Keratinocyte (primary cell): ENCODE measurements around the gene SLC9A6. TPM values are rescaled to one million over a fixed set of nuclear protein-coding genes. Genes with fewer than 3 reads are reported as not detected.

Experiments used
- DNase-seq: peaks from one replicate; pipeline ENCODE4 v3.0.0-alpha.2; 2011; ENCODE audit warnings: low read depth, missing footprints, low spot score
- FAIRE-seq: peaks from 2 replicates; lab custom pipeline; 2011; peaks lifted over from hg19 to GRCh38; lab: Jason Lieb, UNC
- H2AFZ ChIP-seq: 2 replicates; pipeline ENCODE4 v1.6.0; 2012; ENCODE audit warnings: low read length, control low read depth, inconsistent platforms; ENCODE audit not compliant: control insufficient read depth
- H3K27ac ChIP-seq: 2 replicates; pipeline ENCODE4 v1.5.1; 2011; ENCODE audit warnings: low read length; ENCODE audit not compliant: control insufficient read depth, insufficient read depth
- H3K27me3 ChIP-seq: 3 replicates; pipeline ENCODE4 v1.6.0; 2011; ENCODE audit warnings: low read length; ENCODE audit not compliant: control insufficient read depth, insufficient read depth; ENCODE audit errors: extremely low read depth
- H3K36me3 ChIP-seq, 2 experiments: 2 replicates in 1 of 2; 3 replicates in 1 of 2; pipeline ENCODE4 v1.5.1; 2011; ENCODE audit warnings: low read length in 2 of 2, mild to moderate bottlenecking in 1 of 2; ENCODE audit not compliant: control insufficient read depth in 2 of 2, insufficient read depth in 2 of 2; ENCODE audit errors: extremely low read depth in 1 of 2
- H3K4me1 ChIP-seq: 3 replicates; pipeline ENCODE4 v1.5.1; 2011; ENCODE audit warnings: low read length; ENCODE audit not compliant: control insufficient read depth, insufficient read depth; ENCODE audit errors: extremely low read depth
- H3K4me2 ChIP-seq: 3 replicates; pipeline ENCODE4 v1.6.0; 2011; ENCODE audit warnings: low read depth, low read length; ENCODE audit not compliant: control insufficient read depth, insufficient read depth; ENCODE audit errors: extremely low read depth
- H3K4me3 ChIP-seq, 3 experiments: fragments of 200-600 bp in 1 of 3; sonication (generic) in 1 of 3; 2 replicates in 2 of 3; 3 replicates in 1 of 3; pipeline ENCODE4 v1.5.1; 2011 to 2016; ENCODE audit warnings: low read length in 3 of 3, mild to moderate bottlenecking in 3 of 3, control low read depth in 2 of 3, inconsistent platforms in 1 of 3, low read depth in 1 of 3, mixed read lengths in 1 of 3, mixed run types in 1 of 3, moderate library complexity in 1 of 3; ENCODE audit not compliant: control insufficient read depth in 2 of 3, insufficient read depth in 2 of 3; ENCODE audit errors: extremely low read depth in 1 of 3
- H3K79me2 ChIP-seq: 2 replicates; pipeline ENCODE4 v1.6.0; 2012; ENCODE audit warnings: low read length; ENCODE audit not compliant: control insufficient read depth, insufficient read depth
- H3K9ac ChIP-seq: 3 replicates; pipeline ENCODE4 v1.6.0; 2011; ENCODE audit warnings: low read length; ENCODE audit not compliant: control insufficient read depth, insufficient read depth; ENCODE audit errors: extremely low read depth
- H3K9me1 ChIP-seq: 3 replicates; pipeline ENCODE4 v1.6.0; 2011; ENCODE audit warnings: low read length; ENCODE audit not compliant: control insufficient read depth, insufficient read depth; ENCODE audit errors: extremely low read depth
- H3K9me3 ChIP-seq: 2 replicates; pipeline ENCODE4 v1.5.1; 2012; ENCODE audit warnings: low read depth, low read length; ENCODE audit not compliant: control insufficient read depth
- H4K20me1 ChIP-seq: 3 replicates; pipeline ENCODE4 v1.6.0; 2011; ENCODE audit warnings: low read length; ENCODE audit not compliant: control insufficient read depth, insufficient read depth; ENCODE audit errors: extremely low read depth
- EZH2 ChIP-seq: IDR thresholded peaks from one replicate; pipeline ENCODE4 v1.6.1; 2012; ENCODE audit warnings: inconsistent platforms, mild to moderate bottlenecking, low read length, moderate library complexity
- dilution Hi-C: fragments of 300-500 bp; cut with MboI; formaldehyde crosslinking; loops from one replicate; pipeline ENCODE4 v1.7.0; 2020; ENCODE audit warnings: low sequenced_read_pairs; ENCODE audit not compliant: extremely low pct_ligation_motif_present
- polyA plus RNA-seq, 5 experiments: library from polyadenylated mRNA; depleted of rRNA in 3 of 5; stranded (reverse) in 3 of 5; stranded (forward) in 1 of 5; unstranded in 1 of 5; fragments of >200 nt; gene quantifications; 1 replicate in 1 of 5; 2 replicates in 3 of 5; 3 replicates in 1 of 5; pipeline versions ENCODE4 v1.2.1 to v1.2.3, GENCODE V29; 2011 to 2012; ENCODE audit warnings: missing spikeins in 2 of 5, low read depth in 1 of 5, low replicate concordance in 1 of 5
- TF ChIP-seq, protein P1 (sequence below), 3 experiments: IDR thresholded peaks in 1 of 3; conservative IDR thresholded peaks in 1 of 3; optimal IDR thresholded peaks in 1 of 3; 2 replicates in 2 of 3; 3 replicates in 1 of 3; pipeline versions ENCODE3 to v1.5.1; 2011; ENCODE audit warnings: low read length in 3 of 3, mild to moderate bottlenecking in 3 of 3, moderate library complexity in 2 of 3, control low read depth in 1 of 3, inconsistent platforms in 1 of 3; ENCODE audit not compliant: insufficient read depth in 2 of 3; ENCODE audit errors: extremely low read depth in 1 of 3

SLC9A6 gene
- polyA plus RNA-seq, 1 donor (not counting 4 experiments of a cell fraction or from before 2014, with no cell fraction given) = 17.4 TPM

DNA sequence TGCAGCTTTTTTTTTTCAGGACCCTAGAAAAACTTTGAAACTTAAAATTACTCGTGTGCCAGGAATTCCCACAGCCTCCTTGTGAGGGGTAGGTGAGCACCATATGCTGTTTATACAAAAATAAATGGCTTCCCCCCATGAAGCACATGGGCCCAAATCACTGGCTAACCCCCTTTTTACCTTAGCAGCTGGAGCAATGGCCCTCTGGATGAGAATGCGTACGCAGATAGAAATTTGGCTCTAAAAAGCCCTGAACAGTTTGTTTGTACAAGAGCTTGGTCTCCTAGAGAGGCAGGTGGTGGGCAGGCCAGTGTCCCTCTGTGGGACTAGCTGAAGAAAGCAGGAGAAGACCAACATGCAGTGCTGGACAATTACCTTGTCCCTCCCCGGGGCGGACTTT, 76.5 kb downstream of the SLC9A6 start:
- TF ChIP-seq EZH2 = no peak
- Histone ChIP-seq H4K20me1 (no peaks in the 10 kb centered on the region), H3K4me3 (no peak overlapping the region), H3K9me3 (no peaks in the 10 kb centered on the region), H3K4me1 (no peaks in the 10 kb centered on the region), H3K4me2 (no peak overlapping the region), H3K9ac (no peak overlapping the region), H2AFZ (no peak overlapping the region), H3K79me2 (no peaks in the 10 kb centered on the region), H3K36me3 (no peaks in the 10 kb centered on the region), H3K9me1 (no peaks in the 10 kb centered on the region), H3K27ac (no peak overlapping the region), H3K27me3 (no peaks in the 10 kb centered on the region)
- FAIRE-seq (no peak), DNase-seq (no peak)
- dilution Hi-C loops = no loop called here

DNA sequence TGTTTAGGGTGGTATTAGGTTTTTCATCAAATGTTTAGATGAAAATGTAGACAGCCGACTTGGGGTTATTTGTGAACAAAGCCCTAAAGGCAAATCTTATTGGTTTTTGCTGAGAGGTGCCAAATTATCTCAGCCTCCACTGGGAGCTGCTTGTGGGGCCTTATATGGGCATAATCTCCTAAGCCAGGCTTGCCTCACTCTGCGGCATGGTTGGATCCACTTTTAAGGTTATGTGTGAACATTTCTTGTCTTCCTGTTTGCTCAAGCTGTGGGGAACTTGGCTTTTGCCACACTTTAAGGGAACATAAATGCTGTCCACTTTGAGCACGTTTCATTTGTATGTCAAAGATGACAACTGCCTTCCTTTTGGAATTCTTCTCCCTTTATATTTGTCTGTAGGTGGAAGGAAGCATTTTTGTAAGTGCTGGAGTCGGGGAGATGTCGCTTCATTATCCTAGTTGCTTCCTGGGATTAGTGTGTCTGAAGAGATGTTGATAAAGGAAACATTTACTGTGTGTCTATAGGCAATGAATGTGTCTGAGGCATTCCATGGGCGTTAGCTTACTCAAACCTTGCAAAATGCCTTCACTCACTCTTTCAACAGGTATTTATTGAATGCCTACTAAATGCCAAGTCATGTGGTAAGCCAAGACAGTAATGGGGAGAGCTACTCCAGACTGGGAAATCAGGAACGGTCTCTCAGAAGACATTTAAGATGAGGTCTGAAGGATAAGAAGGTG, 78.3 kb downstream of the SLC9A6 start:
- Histone ChIP-seq H2AFZ (no peak overlapping the region), H3K27me3 (peaks cover 3% of the 10 kb centered on the region), H3K79me2 (no peaks in the 10 kb centered on the region), H3K27ac (no peak overlapping the region), H3K4me1 (no peaks in the 10 kb centered on the region), H3K4me3 (no peak overlapping the region), H3K36me3 (no peaks in the 10 kb centered on the region), H3K9me3 (no peaks in the 10 kb centered on the region), H3K9ac (no peak overlapping the region), H3K4me2 (no peak overlapping the region), H4K20me1 (no peaks in the 10 kb centered on the region), H3K9me1 (no peaks in the 10 kb centered on the region)
- TF ChIP-seq, protein P1, sequence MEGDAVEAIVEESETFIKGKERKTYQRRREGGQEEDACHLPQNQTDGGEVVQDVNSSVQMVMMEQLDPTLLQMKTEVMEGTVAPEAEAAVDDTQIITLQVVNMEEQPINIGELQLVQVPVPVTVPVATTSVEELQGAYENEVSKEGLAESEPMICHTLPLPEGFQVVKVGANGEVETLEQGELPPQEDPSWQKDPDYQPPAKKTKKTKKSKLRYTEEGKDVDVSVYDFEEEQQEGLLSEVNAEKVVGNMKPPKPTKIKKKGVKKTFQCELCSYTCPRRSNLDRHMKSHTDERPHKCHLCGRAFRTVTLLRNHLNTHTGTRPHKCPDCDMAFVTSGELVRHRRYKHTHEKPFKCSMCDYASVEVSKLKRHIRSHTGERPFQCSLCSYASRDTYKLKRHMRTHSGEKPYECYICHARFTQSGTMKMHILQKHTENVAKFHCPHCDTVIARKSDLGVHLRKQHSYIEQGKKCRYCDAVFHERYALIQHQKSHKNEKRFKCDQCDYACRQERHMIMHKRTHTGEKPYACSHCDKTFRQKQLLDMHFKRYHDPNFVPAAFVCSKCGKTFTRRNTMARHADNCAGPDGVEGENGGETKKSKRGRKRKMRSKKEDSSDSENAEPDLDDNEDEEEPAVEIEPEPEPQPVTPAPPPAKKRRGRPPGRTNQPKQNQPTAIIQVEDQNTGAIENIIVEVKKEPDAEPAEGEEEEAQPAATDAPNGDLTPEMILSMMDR (optimal IDR thresholded peaks at IDR 0.05 in 1 of 3, IDR thresholded peaks at IDR 0.05 in 1 of 3, conservative IDR thresholded peaks at IDR 0.05 in 1 of 3; ENCODE audit: extremely low read depth in 1 of 3, insufficient read depth in 2 of 3, low read length in 3 of 3) = no peak
- no peak for TF ChIP-seq EZH2
- no peak for DNase-seq
- no peak for FAIRE-seq
- dilution Hi-C loops = no loop called here

DNA sequence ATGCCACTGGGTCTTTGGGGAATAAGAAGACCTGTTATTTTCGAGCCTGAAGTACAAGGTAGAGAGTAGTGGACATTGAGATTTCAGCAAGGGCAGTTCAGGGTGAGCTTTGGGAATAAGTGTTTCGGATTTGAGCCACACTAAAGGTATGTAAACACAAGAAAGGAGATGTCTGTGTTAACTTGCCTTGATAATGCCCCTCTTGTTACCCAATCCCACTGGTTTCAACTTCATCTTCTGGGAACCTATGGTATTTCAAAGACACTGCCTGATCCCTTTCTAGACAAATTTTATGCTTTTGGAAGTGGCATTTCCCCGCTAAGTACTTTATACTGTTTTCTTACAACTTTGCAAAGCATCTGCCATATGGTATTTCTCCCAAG, 79.4 kb downstream of the SLC9A6 start:
- Histone ChIP-seq H2AFZ (no peak overlapping the region), H4K20me1 (no peaks in the 10 kb centered on the region), H3K4me1 (no peaks in the 10 kb centered on the region), H3K27ac (no peak overlapping the region), H3K36me3 (no peaks in the 10 kb centered on the region), H3K9ac (no peak overlapping the region), H3K9me1 (no peaks in the 10 kb centered on the region), H3K4me2 (no peak overlapping the region), H3K79me2 (no peaks in the 10 kb centered on the region), H3K9me3 (no peaks in the 10 kb centered on the region), H3K4me3 (no peak overlapping the region), H3K27me3 (peaks cover 3% of the 10 kb centered on the region)
- dilution Hi-C loops = no loop called here
- DNase-seq = no peak
- no peak for TF ChIP-seq EZH2
- TF ChIP-seq, protein P1 (optimal IDR thresholded peaks at IDR 0.05 in 1 of 3, IDR thresholded peaks at IDR 0.05 in 1 of 3, conservative IDR thresholded peaks at IDR 0.05 in 1 of 3; ENCODE audit: extremely low read depth in 1 of 3, insufficient read depth in 2 of 3, low read length in 3 of 3) = no peak
- FAIRE-seq = no peak
